Astrocyte (in vitro differentiated cells and primary cell): Measurements from ENCODE around the gene CBX2. TPM values are rescaled to one million over a fixed set of nuclear protein-coding genes. Genes with fewer than 3 reads are reported as not detected.
A peak's percentile ranks its signal among the peaks of the same experiment; 100 is the strongest.

Source experiments
- DNase-seq: peaks from one replicate; pipeline ENCODE4 v3.0.0-alpha.2; 2010; ENCODE audit warnings: low read depth
- FAIRE-seq: peaks from 2 replicates; lab custom pipeline; 2011; peaks lifted over from hg19 to GRCh38; lab: Jason Lieb, UNC
- H2AFZ ChIP-seq: 2 replicates; pipeline ENCODE4 v1.6.0; 2012; ENCODE audit warnings: low read depth, low read length, inconsistent platforms
- H3K27ac ChIP-seq: 2 replicates; pipeline ENCODE4 v1.5.1; 2011; ENCODE audit warnings: low read depth, low read length, inconsistent platforms
- H3K27me3 ChIP-seq: 2 replicates; pipeline ENCODE4 v1.6.0; 2011; ENCODE audit warnings: low read length, inconsistent platforms; ENCODE audit not compliant: insufficient read depth
- H3K36me3 ChIP-seq: 2 replicates; pipeline ENCODE4 v1.5.1; 2011; ENCODE audit warnings: low read length, inconsistent platforms; ENCODE audit not compliant: insufficient read depth
- H3K4me1 ChIP-seq: 2 replicates; pipeline ENCODE4 v1.5.1; 2011; ENCODE audit warnings: low read length, inconsistent platforms; ENCODE audit not compliant: insufficient read depth
- H3K4me2 ChIP-seq: 2 replicates; pipeline ENCODE4 v1.6.0; 2012; ENCODE audit warnings: low read length, inconsistent platforms
- H3K4me3 ChIP-seq: 2 replicates; pipeline ENCODE4 v1.5.1; 2011; ENCODE audit warnings: low read depth, mild to moderate bottlenecking, low read length, inconsistent platforms; ENCODE audit not compliant: insufficient read depth
- H3K79me2 ChIP-seq: 2 replicates; pipeline ENCODE4 v1.6.0; 2012; ENCODE audit warnings: mild to moderate bottlenecking, low read length, inconsistent platforms; ENCODE audit not compliant: insufficient read depth
- H3K9ac ChIP-seq: 2 replicates; pipeline ENCODE4 v1.6.0; 2012; ENCODE audit warnings: mild to moderate bottlenecking, low read length, inconsistent platforms
- H3K9me3 ChIP-seq: 2 replicates; pipeline ENCODE4 v1.5.1; 2012; ENCODE audit warnings: low read depth, mild to moderate bottlenecking, low read length, inconsistent platforms; ENCODE audit not compliant: insufficient read depth
- H4K20me1 ChIP-seq: 2 replicates; pipeline ENCODE4 v1.6.0; 2012; ENCODE audit warnings: low read length, inconsistent platforms; ENCODE audit not compliant: insufficient read depth
- H3K27ac Mint-ChIP-seq: one replicate; pipeline ENCODE4 v1.8.0; 2021; ENCODE audit warnings: mild to moderate bottlenecking, mixed read lengths; ENCODE audit not compliant: unreplicated experiment
- H3K27me3 Mint-ChIP-seq: one replicate; pipeline ENCODE4 v1.8.0; 2021; ENCODE audit warnings: low read depth, mixed read lengths; ENCODE audit not compliant: unreplicated experiment
- H3K36me3 Mint-ChIP-seq: one replicate; pipeline ENCODE4 v1.8.0; 2021; ENCODE audit warnings: low read depth, mixed read lengths; ENCODE audit not compliant: unreplicated experiment
- H3K4me1 Mint-ChIP-seq: one replicate; pipeline ENCODE4 v1.8.0; 2021; ENCODE audit warnings: low read depth, mixed read lengths; ENCODE audit not compliant: unreplicated experiment
- H3K4me3 Mint-ChIP-seq: one replicate; pipeline ENCODE4 v1.8.0; 2021; ENCODE audit warnings: mild to moderate bottlenecking, moderate library complexity, mixed read lengths; ENCODE audit not compliant: unreplicated experiment
- H3K9me3 Mint-ChIP-seq: one replicate; pipeline ENCODE4 v1.8.0; 2021; ENCODE audit warnings: mild to moderate bottlenecking, mixed read lengths; ENCODE audit not compliant: unreplicated experiment
- CTCF ChIP-seq: IDR thresholded peaks from 2 replicates; pipeline ENCODE4 v1.5.1; 2011; ENCODE audit warnings: low read depth, mild to moderate bottlenecking, inconsistent platforms, low read length, moderate library complexity; ENCODE audit not compliant: insufficient read depth
- EZH2 ChIP-seq: IDR thresholded peaks from 2 replicates; pipeline ENCODE4 v1.6.1; 2012; ENCODE audit warnings: mild to moderate bottlenecking, low read length, inconsistent platforms; ENCODE audit not compliant: insufficient read depth
- total RNA-seq: library from RNA; stranded (reverse); gene quantifications from 2 replicates; pipeline ENCODE4 v1.2.1, GENCODE V29; 2021

The CBX2 gene
- total RNA-seq, 1 donor from 2014 or later, result 6.7 TPM

GRCh38 chr17:79741401-79741750 is 36.6 kb upstream of the CBX2 start:
- no peak overlapping the region for H3K27ac Mint-ChIP-seq
- peaks cover 7% of the 10 kb centered on the region for H3K4me1 ChIP-seq
- no peaks in the 10 kb centered on the region for H3K36me3 Mint-ChIP-seq
- peaks cover 12% of the 10 kb centered on the region for H3K4me1 Mint-ChIP-seq
- no peak overlapping the region for H3K4me3 ChIP-seq
- peaks cover 29% of the 10 kb centered on the region for H3K27me3 ChIP-seq
- H3K27me3 Mint-ChIP-seq, result peaks cover 64% of the 10 kb centered on the region
- no peak overlapping the region for H3K4me2 ChIP-seq
- H4K20me1 ChIP-seq, result no peaks in the 10 kb centered on the region
- no peaks in the 10 kb centered on the region for H3K9me3 ChIP-seq
- TF ChIP-seq CTCF (no peak), EZH2 (no peak)
- no peak overlapping the region for H3K9ac ChIP-seq
- H3K36me3 ChIP-seq, result no peaks in the 10 kb centered on the region
- no peak overlapping the region for H3K4me3 Mint-ChIP-seq
- no peaks in the 10 kb centered on the region for H3K9me3 Mint-ChIP-seq
- no peak for DNase-seq
- H3K27ac ChIP-seq, result no peak overlapping the region
- FAIRE-seq, result no peak
- no peak overlapping the region for H2AFZ ChIP-seq
- H3K79me2 ChIP-seq, result no peaks in the 10 kb centered on the region

GRCh38 chr17:79741751-79742588 is 36.0 kb upstream of the CBX2 start:
- DNase-seq (no peak), FAIRE-seq (no peak)
- no peak overlapping the region for H2AFZ ChIP-seq
- Mint-ChIP-seq H3K4me1 (peaks cover 12% of the 10 kb centered on the region), H3K27me3 (peaks cover 63% of the 10 kb centered on the region), H3K9me3 (no peaks in the 10 kb centered on the region), H3K36me3 (no peaks in the 10 kb centered on the region), H3K4me3 (no peak overlapping the region), H3K27ac (no peak overlapping the region)
- peaks cover 35% of the 10 kb centered on the region for H3K27me3 ChIP-seq
- no peaks in the 10 kb centered on the region for H4K20me1 ChIP-seq
- no peaks in the 10 kb centered on the region for H3K79me2 ChIP-seq
- H3K27ac ChIP-seq, result no peak overlapping the region
- TF ChIP-seq CTCF (peak; percentile 45), EZH2 (no peak)
- H3K36me3 ChIP-seq, result no peaks in the 10 kb centered on the region
- no peak overlapping the region for H3K9ac ChIP-seq
- H3K9me3 ChIP-seq, result no peaks in the 10 kb centered on the region
- H3K4me3 ChIP-seq, result no peak overlapping the region
- H3K4me1 ChIP-seq, result peaks cover 7% of the 10 kb centered on the region
- peak overlapping the region; percentile 64 for H3K4me2 ChIP-seq

- Histone ChIP-seq H3K9me3 (no peaks in the 10 kb centered on the region), H3K79me2 (no peaks in the 10 kb centered on the region), H3K4me1 (peaks cover 8% of the 10 kb centered on the region), H3K36me3 (no peaks in the 10 kb centered on the region), H3K4me3 (no peak overlapping the region), H3K27me3 (peaks cover 40% of the 10 kb centered on the region), H4K20me1 (no peaks in the 10 kb centered on the region), H3K4me2 (no peak overlapping the region), H3K27ac (no peak overlapping the region), H2AFZ (no peak overlapping the region), H3K9ac (no peak overlapping the region)
- DNase-seq (no peak), FAIRE-seq (no peak)
- Mint-ChIP-seq H3K27ac (no peak overlapping the region), H3K9me3 (no peaks in the 10 kb centered on the region), H3K36me3 (no peaks in the 10 kb centered on the region), H3K27me3 (peaks cover 67% of the 10 kb centered on the region), H3K4me3 (no peak overlapping the region), H3K4me1 (peaks cover 12% of the 10 kb centered on the region)
- TF ChIP-seq CTCF (no peak), EZH2 (no peak)
Measured at GRCh38 chr17:79742589-79742918, 35.4 kb upstream of the CBX2 start.
